Activated CD8-positive, alpha-beta memory T cell treated with anti-CD3 and anti-CD28 coated beads for 4 hours (primary cell): ENCODE results near the gene AGK.

ENCODE experiments used
- DNase-seq, 2 donors: peaks; one replicate each; pipeline ENCODE4 v3.0.0-alpha.2; 2020; ENCODE audit warnings: low read depth in 2 of 2

Gene AGK

DNA sequence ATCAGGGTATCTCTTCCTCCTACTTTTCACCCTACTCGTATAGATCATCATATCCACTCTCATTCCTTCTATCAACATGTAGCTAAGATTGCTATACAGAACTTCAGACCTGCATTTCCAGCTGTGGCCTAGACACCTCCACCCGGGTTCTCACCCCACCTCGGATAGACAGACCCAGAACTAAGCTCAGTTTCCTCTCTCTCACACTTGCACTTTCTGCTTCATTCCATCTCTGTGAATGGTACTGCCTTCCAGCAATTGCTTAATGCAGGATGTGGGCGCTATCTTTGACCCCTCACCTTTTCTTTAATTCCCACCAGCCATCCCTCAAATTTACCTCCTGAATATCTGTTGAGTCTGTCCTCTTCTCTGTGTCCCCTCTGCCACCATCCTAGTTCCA, 35.7 kb downstream of the AGK start:
- no peak for DNase-seq

DNA sequence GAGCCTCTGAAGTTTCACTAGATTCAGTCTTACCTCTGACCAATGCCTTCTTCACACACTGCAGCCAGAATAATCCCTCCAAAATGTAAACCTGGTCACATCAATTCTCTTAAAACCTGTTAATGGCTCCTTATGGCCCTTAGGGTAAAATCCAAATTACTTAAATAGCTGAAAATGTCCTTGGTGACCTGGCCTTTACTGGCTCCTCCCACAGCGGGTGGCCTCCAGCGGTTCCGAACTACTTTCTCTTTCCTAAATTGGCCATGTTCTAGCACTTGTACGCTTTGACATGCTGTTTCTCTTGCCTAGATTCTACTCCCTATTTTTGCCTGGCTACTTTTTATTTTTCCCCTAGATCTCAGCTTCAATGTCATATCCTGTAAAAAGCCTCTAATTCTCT, 36.1 kb downstream of the AGK start:
- no peak for DNase-seq

DNA sequence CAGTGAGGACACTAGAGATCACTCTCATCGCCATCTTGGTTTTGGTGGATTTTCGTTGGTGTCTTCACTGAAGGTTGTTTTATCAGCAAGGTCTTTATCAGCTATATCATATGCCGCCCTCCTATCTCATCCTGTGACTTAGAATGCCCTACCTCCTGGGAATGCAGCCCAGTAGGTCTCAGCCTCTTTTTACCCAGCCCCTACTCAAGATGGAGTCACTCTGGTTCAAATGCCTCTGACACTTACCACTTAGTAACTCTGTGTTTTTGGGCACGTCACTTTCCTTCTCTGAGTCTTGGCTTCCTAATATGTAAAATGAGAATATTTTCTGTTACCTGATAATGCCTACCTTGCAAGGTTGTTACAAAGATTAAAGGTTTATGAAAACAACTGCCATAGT, 37.7 kb downstream of the AGK start:
- no peak for DNase-seq

- no peak for DNase-seq
Observed at GRCh38 chr7:141590071-141590470, 38.9 kb downstream of the AGK start.

DNA sequence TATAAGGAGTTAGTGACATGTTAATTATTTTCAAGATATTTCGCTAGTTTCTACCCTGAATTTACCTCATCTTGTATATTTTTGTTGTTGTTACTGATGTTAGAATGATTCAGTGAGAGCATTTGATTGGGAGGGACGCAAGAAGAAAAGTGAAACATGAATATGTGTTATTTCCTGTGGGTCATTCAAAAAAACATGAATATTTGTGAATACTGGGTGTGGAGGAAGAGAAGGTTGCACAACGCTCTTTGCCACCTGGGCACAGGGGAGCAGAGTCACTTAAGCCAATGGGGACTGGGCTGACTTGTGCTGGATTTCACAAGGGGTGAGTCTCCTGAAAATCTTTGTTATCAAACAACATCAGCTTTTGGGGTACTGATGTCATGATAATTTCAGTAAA, 39.5 kb downstream of the AGK start:
- no peak for DNase-seq

GRCh38 chr7:141593134-141593533, 41.9 kb downstream of the AGK start:
- DNase-seq = no peak

GRCh38 chr7:141597966-141598365, 46.8 kb downstream of the AGK start:
- no peak for DNase-seq

GRCh38 chr7:141598408-141598807, 47.2 kb downstream of the AGK start:
- no peak for DNase-seq

- no peak for DNase-seq
Observed at GRCh38 chr7:141600168-141601006, 49.2 kb downstream of the AGK start.

- no peak for DNase-seq
Observed at GRCh38 chr7:141609576-141609975, 58.4 kb downstream of the AGK start.

- DNase-seq = no peak
Observed at GRCh38 chr7:141610671-141611070, 59.5 kb downstream of the AGK start.

- no peak for DNase-seq
Observed at GRCh38 chr7:141612861-141613260, 61.7 kb downstream of the AGK start.

DNA sequence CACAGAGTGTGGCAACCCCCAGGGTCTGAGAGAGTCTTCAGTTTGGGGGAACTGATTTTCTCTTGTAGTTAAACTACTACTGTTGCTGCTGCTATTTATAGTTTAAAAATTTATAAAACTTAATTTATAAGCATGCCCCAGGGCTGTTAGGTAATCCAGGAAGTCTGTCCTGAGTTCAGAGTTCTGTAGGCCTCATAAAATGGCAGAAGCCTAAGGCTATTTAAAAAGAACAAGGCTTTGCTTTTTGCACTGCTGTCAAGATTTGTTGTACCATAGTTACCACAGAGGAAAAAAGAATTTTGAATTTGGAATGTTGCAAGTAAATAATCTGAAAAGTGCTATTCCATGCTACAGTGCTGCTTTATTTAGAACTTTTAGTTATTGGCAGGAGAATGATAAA, 66.1 kb downstream of the AGK start:
- no peak for DNase-seq

DNA sequence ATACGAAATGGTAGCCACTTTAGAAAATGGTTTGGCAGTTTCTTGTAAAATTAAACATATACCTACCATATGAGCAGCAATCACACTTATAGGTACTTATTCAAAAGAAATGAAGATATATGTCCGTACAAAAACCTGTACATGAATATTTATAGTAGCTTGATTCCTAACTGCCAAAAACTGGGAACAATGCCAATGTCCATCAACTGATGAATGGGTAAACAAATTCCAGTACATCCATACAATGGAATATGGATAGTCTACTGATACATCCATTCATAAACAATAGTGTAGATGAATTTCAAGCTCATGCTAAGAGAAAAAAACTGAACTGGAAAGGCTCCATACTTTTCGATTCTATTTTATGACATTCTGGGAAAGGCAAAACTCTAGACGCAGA, 68.5 kb downstream of the AGK start:
- no peak for DNase-seq

GRCh38 chr7:141624763-141625162, 73.6 kb downstream of the AGK start:
- no peak for DNase-seq

GRCh38 chr7:141630621-141631020, 79.4 kb downstream of the AGK start:
- no peak for DNase-seq

DNA sequence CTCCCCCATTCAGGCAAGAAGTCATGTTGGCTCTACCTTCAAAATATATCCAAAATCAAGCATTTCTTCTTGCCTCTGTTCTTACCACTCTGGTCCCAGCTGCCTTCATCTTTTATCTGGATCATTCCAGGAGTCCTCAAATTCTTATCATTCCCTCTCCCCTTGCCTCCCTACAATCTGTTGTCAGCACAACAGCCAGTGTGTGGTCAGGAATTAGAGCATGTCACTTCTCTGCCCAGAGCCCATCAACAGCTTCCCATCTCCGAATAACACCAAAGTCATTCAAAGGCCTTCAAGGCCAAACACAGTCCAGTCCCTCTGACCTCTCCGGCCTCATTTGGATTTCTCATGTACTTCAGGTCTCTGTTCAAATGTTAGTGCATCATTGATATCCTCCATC, 80.3 kb downstream of the AGK start:
- DNase-seq = no peak

DNA sequence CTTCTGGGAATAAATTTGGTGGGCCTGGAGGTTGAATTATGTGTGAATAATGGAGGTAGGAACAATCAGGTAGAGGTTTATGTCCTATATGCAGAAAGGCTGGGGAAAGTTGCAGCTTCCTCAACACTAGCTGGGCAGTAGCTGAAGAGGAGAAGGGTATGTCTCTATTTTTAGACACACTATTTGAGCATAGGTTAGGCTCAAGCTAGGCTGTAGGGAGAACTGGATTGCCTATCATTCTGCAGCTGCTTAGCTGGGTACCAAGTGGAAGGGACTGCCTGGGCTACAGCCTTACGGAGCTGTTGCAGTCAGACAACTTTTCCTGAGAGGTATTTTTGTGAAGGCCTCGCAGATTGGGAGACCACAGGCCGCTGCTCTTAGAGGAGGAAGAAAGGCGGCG, 82.9 kb downstream of the AGK start:
- DNase-seq = no peak

DNA sequence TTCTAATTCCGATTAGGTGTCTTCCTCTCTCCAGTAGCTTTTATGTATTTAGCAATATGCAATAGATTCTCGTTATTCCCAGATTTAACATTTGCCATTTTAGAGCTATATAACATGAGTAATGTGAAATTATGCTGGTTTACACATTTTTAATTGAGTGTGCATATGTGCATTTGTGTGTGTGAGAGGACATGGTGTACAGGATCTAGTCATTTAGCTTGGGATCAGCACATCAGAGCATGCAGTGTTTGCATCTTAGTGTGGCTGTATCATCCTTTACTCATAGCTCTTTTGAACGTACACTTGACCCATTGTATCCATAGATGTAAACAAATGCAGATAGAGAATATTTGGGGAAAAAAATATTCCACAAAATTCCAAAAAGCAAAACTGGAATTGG, 84.8 kb downstream of the AGK start:
- DNase-seq = no peak

- no peak for DNase-seq
Observed at GRCh38 chr7:141640239-141640840, 89.1 kb downstream of the AGK start.

- DNase-seq = no peak
Observed at GRCh38 chr7:141641876-141642275, 90.7 kb downstream of the AGK start.

GRCh38 chr7:141645188-141645587, 94.0 kb downstream of the AGK start:
- DNase-seq = no peak

DNA sequence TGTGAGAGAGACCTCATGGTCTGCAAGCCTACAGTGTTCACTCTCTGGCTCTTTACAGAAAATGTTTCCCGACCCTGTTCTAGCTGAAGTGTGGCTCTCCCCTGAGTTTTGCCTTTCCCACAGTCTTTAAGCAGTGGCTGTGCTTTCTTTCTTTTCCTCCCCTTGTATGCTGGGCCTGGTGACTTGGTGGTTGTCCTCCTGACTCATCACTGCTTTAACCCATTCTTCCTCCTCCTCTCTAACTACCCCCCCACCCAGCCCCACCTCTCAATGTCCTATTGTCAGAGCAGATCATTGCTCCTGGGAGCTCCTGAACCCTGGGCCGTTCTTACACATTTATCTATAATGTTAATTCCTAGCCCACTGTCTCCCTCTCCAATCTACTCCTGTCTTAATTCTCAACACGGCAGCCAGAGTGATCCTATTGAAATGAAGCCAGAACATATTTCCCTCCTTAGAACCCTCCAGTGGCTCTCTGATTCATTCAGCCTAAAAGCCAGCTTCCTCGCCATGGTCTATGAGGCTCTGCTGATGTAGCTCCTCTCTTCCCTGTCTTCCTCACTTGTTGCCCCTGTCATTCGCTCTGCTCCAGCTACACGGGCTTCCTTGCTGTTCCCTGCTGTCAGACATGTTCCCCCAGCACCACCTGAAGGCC, 95.7 kb downstream of the AGK start:
- DNase-seq = no peak
